ENCODE data around the gene TRDN.

The TRDN gene

GRCh38 chr6:123648723-123649122, 12.0 kb upstream of the TRDN start:
- no peak for DNase-seq
- TF ChIP-seq POLR2A (IDR thresholded peaks at IDR 0.05; ENCODE audit: low read length) (no peak), GATA1 (IDR thresholded peaks at IDR 0.05; ENCODE audit: low read depth, low read length) (no peak)

GRCh38 chr6:123648020-123648580, 11.3 kb upstream of the TRDN start:
- DNase-seq, result no peak
- TF ChIP-seq POLR2A (IDR thresholded peaks at IDR 0.05; ENCODE audit: low read length) (no peak), GATA1 (IDR thresholded peaks at IDR 0.05; ENCODE audit: low read depth, low read length) (no peak)

GRCh38 chr6:123641497-123641896, 4.7 kb upstream of the TRDN start:
- no peak for DNase-seq
- TF ChIP-seq POLR2A (IDR thresholded peaks at IDR 0.05; ENCODE audit: low read length) (no peak), GATA1 (IDR thresholded peaks at IDR 0.05; ENCODE audit: low read depth, low read length) (no peak)

- no peak for DNase-seq
- TF ChIP-seq GATA1 (IDR thresholded peaks at IDR 0.05; ENCODE audit: low read depth, low read length) (no peak), POLR2A (IDR thresholded peaks at IDR 0.05; ENCODE audit: low read length) (no peak)
Measured at GRCh38 chr6:123640567-123641187, 3.9 kb upstream of the TRDN start.

- DNase-seq, result no peak
- TF ChIP-seq GATA1 (IDR thresholded peaks at IDR 0.05; ENCODE audit: low read depth, low read length), result no peak
- no peak for TF ChIP-seq POLR2A (IDR thresholded peaks at IDR 0.05; ENCODE audit: low read length)
Measured at GRCh38 chr6:123638865-123639264, 2.1 kb upstream of the TRDN start.

- no peak for TF ChIP-seq GATA1 (IDR thresholded peaks at IDR 0.05; ENCODE audit: low read depth, low read length)
- TF ChIP-seq POLR2A (IDR thresholded peaks at IDR 0.05; ENCODE audit: low read length), result no peak
Measured at GRCh38 chr6:123636282-123636681, 468 bp downstream of the TRDN start.

GRCh38 chr6:123635567-123635966, 1.2 kb downstream of the TRDN start:
- TF ChIP-seq GATA1 (IDR thresholded peaks at IDR 0.05; ENCODE audit: low read depth, low read length), result no peak
- no peak for TF ChIP-seq POLR2A (IDR thresholded peaks at IDR 0.05; ENCODE audit: low read length)
- no peak for DNase-seq

More at GRCh38 chr6:123636282-123636681, 468 bp downstream of the TRDN start:
- DNase-seq, result no peak

GRCh38 chr6:123635144-123635543, 1.6 kb downstream of the TRDN start:
- no peak for DNase-seq
- TF ChIP-seq POLR2A (IDR thresholded peaks at IDR 0.05; ENCODE audit: low read length) (no peak), GATA1 (IDR thresholded peaks at IDR 0.05; ENCODE audit: low read depth, low read length) (no peak)

GRCh38 chr6:123632641-123633040, 4.1 kb downstream of the TRDN start:
- no peak for TF ChIP-seq POLR2A (IDR thresholded peaks at IDR 0.05; ENCODE audit: low read length)
- TF ChIP-seq GATA1 (IDR thresholded peaks at IDR 0.05; ENCODE audit: low read depth, low read length), result no peak
- DNase-seq, result no peak

- TF ChIP-seq POLR2A (IDR thresholded peaks at IDR 0.05; ENCODE audit: low read length) (no peak), GATA1 (IDR thresholded peaks at IDR 0.05; ENCODE audit: low read depth, low read length) (no peak)
- no peak for DNase-seq
Measured at GRCh38 chr6:123629258-123629941, 7.3 kb downstream of the TRDN start.

- DNase-seq, result no peak
- no peak for TF ChIP-seq POLR2A (IDR thresholded peaks at IDR 0.05; ENCODE audit: low read length)
- TF ChIP-seq GATA1 (IDR thresholded peaks at IDR 0.05; ENCODE audit: low read depth, low read length), result no peak
Measured at GRCh38 chr6:123625696-123626095, 11.1 kb downstream of the TRDN start.

- TF ChIP-seq POLR2A (IDR thresholded peaks at IDR 0.05; ENCODE audit: low read length) (no peak), GATA1 (IDR thresholded peaks at IDR 0.05; ENCODE audit: low read depth, low read length) (no peak)
- DNase-seq, result no peak
Measured at GRCh38 chr6:123622780-123623179, 14.0 kb downstream of the TRDN start.

- no peak for TF ChIP-seq GATA1 (IDR thresholded peaks at IDR 0.05; ENCODE audit: low read depth, low read length)
- no peak for DNase-seq
Measured at GRCh38 chr6:123619156-123619555, 17.6 kb downstream of the TRDN start.

GRCh38 chr6:123616942-123617341, 19.8 kb downstream of the TRDN start:
- TF ChIP-seq POLR2A (IDR thresholded peaks at IDR 0.05; ENCODE audit: low read length), result no peak
- TF ChIP-seq GATA1 (IDR thresholded peaks at IDR 0.05; ENCODE audit: low read depth, low read length), result no peak
- no peak for DNase-seq

GRCh38 chr6:123616016-123616415, 20.7 kb downstream of the TRDN start:
- TF ChIP-seq POLR2A (IDR thresholded peaks at IDR 0.05; ENCODE audit: low read length), result no peak
- no peak for TF ChIP-seq GATA1 (IDR thresholded peaks at IDR 0.05; ENCODE audit: low read depth, low read length)
- no peak for DNase-seq

Data from erythroblast (primary cell).